K562 (cell line): ENCODE data around the gene OTOGL. TPM values are rescaled to one million over a fixed set of nuclear protein-coding genes. Genes with fewer than 3 reads are reported as not detected.

Source experiments
- ATAC-seq: fragments of 200-7000 bp; cut with Tn5 transposase; 3 replicates; pipeline ENCODE4 v1.9.1; 2020; ENCODE audit warnings: moderate library complexity
- BruUV-seq: library from RNA; stranded (reverse); fragments of 400-500 nt; replicated peaks from 2 replicates; lab custom pipeline; 2021; lab: Mats Ljungman, UMichigan
- CTCF ChIA-PET: fragments of 300-600 bp; formaldehyde crosslinking; extraction: SDS; loops from one replicate; lab custom pipeline; 2021; ENCODE audit warnings: low intra/inter-chr PET ratio; lab: Yijun Ruan, JAX
- POLR2A ChIA-PET: fragments of 300-600, 350-650 bp; sonication (Branson Sonifier 250); formaldehyde crosslinking; extraction: SDS; loops from one replicate; lab custom pipeline; 2021; ENCODE audit warnings: antibody characterized with exemption, inconsistent platforms; lab: Yijun Ruan, JAX
- DNase-seq, 4 experiments: peaks; one replicate each; pipeline versions ENCODE4 v3.0.0 to v3.0.0-alpha.2; 2011 to 2018; ENCODE audit warnings: low spot score in 3 of 4, mixed read lengths in 3 of 4; ENCODE audit errors: extremely low read depth in 1 of 4
- FAIRE-seq: peaks from 2 replicates; lab custom pipeline; 2011; peaks lifted over from hg19 to GRCh38; lab: Jason Lieb, UNC
- H2AFZ ChIP-seq: 2 replicates; pipeline ENCODE4 v1.6.0; 2011; ENCODE audit warnings: low read depth, low read length, control low read depth, inconsistent platforms
- H3K27ac ChIP-seq: fragments of 200-600 bp; 3 replicates; pipeline ENCODE4 v1.8.0; 2011; ENCODE audit warnings: low read depth, mild to moderate bottlenecking, control low read depth, inconsistent platforms, low read length, moderate library complexity, mixed read lengths; ENCODE audit errors: extremely low read depth
- H3K27me3 ChIP-seq, 2 experiments: fragments of 300-600 bp in 1 of 2; 2 replicates in 1 of 2; 3 replicates in 1 of 2; pipeline versions ENCODE4 v1.6.0 to v1.8.0; 2011; ENCODE audit warnings: inconsistent platforms in 2 of 2, low read length in 2 of 2, mild to moderate bottlenecking in 1 of 2, mixed read lengths in 1 of 2, moderate library complexity in 1 of 2; ENCODE audit not compliant: control insufficient read depth in 2 of 2, insufficient read depth in 2 of 2
- H3K36me3 ChIP-seq: fragments of 300-600 bp; 3 replicates; pipeline ENCODE4 v1.8.0; 2011; ENCODE audit warnings: mild to moderate bottlenecking, low read length, inconsistent platforms; ENCODE audit not compliant: control insufficient read depth, insufficient read depth
- H3K4me1 ChIP-seq, 2 experiments: fragments of 200-600 bp in 1 of 2; replicated peaks in 1 of 2; 2 replicates in 1 of 2; 3 replicates in 1 of 2; pipeline versions ENCODE4 v1.5.1 to v1.8.0; 2011; ENCODE audit warnings: inconsistent platforms in 2 of 2, low read length in 2 of 2, mild to moderate bottlenecking in 1 of 2, mixed read lengths in 1 of 2, moderate library complexity in 1 of 2; ENCODE audit not compliant: control insufficient read depth in 2 of 2, insufficient read depth in 2 of 2
- H3K4me2 ChIP-seq: 2 replicates; pipeline ENCODE4 v1.6.1; 2011; ENCODE audit warnings: low read length, control low read depth, inconsistent platforms, mixed read lengths; ENCODE audit not compliant: insufficient read depth
- H3K4me3 ChIP-seq: fragments of 200-600 bp; sonication (generic), shearing (Covaris generic); 2 replicates; pipeline ENCODE4 v1.5.1; 2016; ENCODE audit warnings: control low read depth, inconsistent platforms
- H3K79me2 ChIP-seq: fragments of 200-600 bp; 3 replicates; pipeline ENCODE4 v1.8.0; 2011; ENCODE audit warnings: low read length, inconsistent platforms; ENCODE audit not compliant: control insufficient read depth, insufficient read depth
- H3K9ac ChIP-seq, 2 experiments: 2 replicates each; pipeline versions ENCODE4 v1.6.0 to v1.6.1; 2011; ENCODE audit warnings: low read depth in 2 of 2, low read length in 2 of 2, control low read depth in 1 of 2, inconsistent platforms in 1 of 2, mild to moderate bottlenecking in 1 of 2, mixed read lengths in 1 of 2; ENCODE audit not compliant: insufficient read depth in 1 of 2
- H3K9me1 ChIP-seq: one replicate; pipeline ENCODE4 v1.6.0; 2011; ENCODE audit warnings: inconsistent platforms, mild to moderate bottlenecking, low read length, moderate library complexity; ENCODE audit not compliant: control insufficient read depth, insufficient read depth
- H3K9me3 ChIP-seq: replicated peaks from 2 replicates; pipeline ENCODE4 v1.5.1; 2011; ENCODE audit warnings: low read depth, low read length, inconsistent platforms; ENCODE audit not compliant: control insufficient read depth, insufficient read depth
- H4K20me1 ChIP-seq: replicated peaks from 2 replicates; pipeline ENCODE4 v1.6.1; 2011; ENCODE audit warnings: low read length, inconsistent platforms, mixed read lengths; ENCODE audit not compliant: control insufficient read depth, insufficient read depth
- ERF ChIP-seq: fragments of 450-650 bp; formaldehyde crosslinking; IDR thresholded peaks from 2 replicates; pipeline ENCODE4 v1.4.0; 2020; ENCODE audit warnings: mild to moderate bottlenecking, mixed read lengths
- HDAC8 ChIP-seq: fragments of 450-650 bp; IDR thresholded peaks from 2 replicates; pipeline ENCODE4 v1.6.1; 2016; ENCODE audit warnings: mild to moderate bottlenecking, missing genetic modification characterization, moderate library complexity, missing compliant biosample characterization
- MTA2 ChIP-seq: fragments of 450-650 bp; IDR thresholded peaks from 2 replicates; pipeline ENCODE4 v1.6.1; 2016; ENCODE audit warnings: low read depth
- NFATC3 ChIP-seq: fragments of 450-650 bp; IDR thresholded peaks from 2 replicates; pipeline ENCODE4 v1.6.1; 2017; ENCODE audit warnings: mild to moderate bottlenecking
- RAD21 ChIP-seq, 2 experiments: fragments of 250-450 bp in 1 of 2; fragments of 450-650 bp in 1 of 2; sonication (Bioruptor Pico) in 1 of 2; formaldehyde crosslinking in 1 of 2; IDR thresholded peaks in 1 of 2; conservative IDR thresholded peaks in 1 of 2; 2 replicates each; pipeline versions ENCODE4 v1.4.0 to v1.8.0; 2020 to 2022; ENCODE audit warnings: mild to moderate bottlenecking in 2 of 2, moderate library complexity in 1 of 2
- RBM25 ChIP-seq: fragments of 200-400 bp; formaldehyde crosslinking; IDR thresholded peaks from 2 replicates; pipeline ENCODE4 v1.6.1; 2018; ENCODE audit warnings: low read length, low read depth, moderate library complexity; ENCODE audit not compliant: severe bottlenecking
- SMAD3 ChIP-seq: fragments of 450-650 bp; formaldehyde crosslinking; conservative IDR thresholded peaks from 2 replicates; pipeline ENCODE4 v1.4.0; 2020; ENCODE audit warnings: mild to moderate bottlenecking
- SMARCE1 ChIP-seq: fragments of 450-650 bp; IDR thresholded peaks from 2 replicates; pipeline ENCODE4 v1.7.1; 2016; ENCODE audit warnings: mild to moderate bottlenecking
- TAF15 ChIP-seq: fragments of 200-400 bp; formaldehyde crosslinking; IDR thresholded peaks from 2 replicates; pipeline ENCODE4 v1.6.1; 2017; ENCODE audit warnings: mild to moderate bottlenecking, low read depth, low read length, moderate library complexity
- TSC22D4 ChIP-seq: fragments of 450-650 bp; IDR thresholded peaks from 2 replicates; pipeline ENCODE4 v1.6.1; 2016; ENCODE audit warnings: missing genetic modification characterization, missing biosample characterization, control low read depth
- ZNF165 ChIP-seq: fragments of 250-450 bp; sonication (Bioruptor Pico); IDR thresholded peaks from 2 replicates; pipeline ENCODE4 v1.4.0; 2020; ENCODE audit warnings: borderline replicate concordance
- ZNF24 ChIP-seq: fragments of 450-650 bp; IDR thresholded peaks from 2 replicates; pipeline ENCODE4 v1.6.1; 2016
- ZNF431 ChIP-seq: sonication (generic); formaldehyde crosslinking; IDR thresholded peaks from 2 replicates; pipeline ENCODE4 v1.8.0; 2022; ENCODE audit warnings: mild to moderate bottlenecking, missing genetic modification reagents
- WGBS: fragments of 100-300 bp; shearing (Covaris generic); methylation state at CpG from one replicate; pipeline ENCODE4 v1.1.6; 2016; ENCODE audit warnings: low coverage, mixed read lengths; ENCODE audit not compliant: insufficient coverage; ENCODE audit errors: missing lambda C conversion rate; 5-methylcytosine and 5-hydroxymethylcytosine counted together
- in situ Hi-C: fragments of 300-500 bp; cut with MboI; formaldehyde crosslinking; loops from 4 replicates; pipeline ENCODE4 v1.15.0; 2018; ENCODE audit warnings: inconsistent platforms, mixed read lengths
- intact Hi-C: fragments of 100-400 bp; cut with micrococcal nuclease; formaldehyde crosslinking; loops from 2 replicates; pipeline ENCODE4 v1.14.2; 2022
- polyA plus RNA-seq, 8 experiments: library from polyadenylated mRNA; depleted of rRNA in 4 of 8; stranded (reverse) in 5 of 8; unstranded in 3 of 8; fragments of >200 nt; fragmentation: Nextera tagmentation in 2 of 8; fragmentation: Illumina TruSeq in 1 of 8; extraction: Ambion mirVana in 2 of 8; extraction: Trizol in 1 of 8; gene quantifications; 2 replicates each; pipeline versions ENCODE4 v1.2.1 to v1.2.3, GENCODE V29; 2011 to 2014; ENCODE audit warnings: inconsistent platforms in 1 of 8, missing spikeins in 1 of 8
- total RNA-seq, 7 experiments: library from RNA; depleted of rRNA in 6 of 7; stranded (reverse); fragments of >200 nt in 6 of 7; fragmentation: Illumina TruSeq in 2 of 7; extraction: Trizol in 2 of 7; gene quantifications; 2 replicates each; pipeline versions ENCODE4 v1.2.1 to v1.2.3, GENCODE V29; 2011 to 2021; ENCODE audit warnings: low replicate concordance in 1 of 7
- TF ChIP-seq, protein P1 (sequence below): sonication (generic); formaldehyde crosslinking; IDR thresholded peaks from 2 replicates; pipeline ENCODE4 v1.8.0; 2022; ENCODE audit warnings: mild to moderate bottlenecking, missing genetic modification reagents, borderline replicate concordance
- TF ChIP-seq, protein P2 (sequence below): sonication (generic); formaldehyde crosslinking; IDR thresholded peaks from 2 replicates; pipeline ENCODE4 v1.8.0; 2022; ENCODE audit warnings: mild to moderate bottlenecking, low read depth, missing genetic modification reagents
- TF ChIP-seq, protein P3 (sequence below): IDR thresholded peaks from 2 replicates; pipeline ENCODE4 v1.6.1; 2016; ENCODE audit warnings: missing genetic modification characterization, missing compliant biosample characterization
- TF ChIP-seq, protein P4 (sequence below): fragments of 200-800 bp; sonication (Bioruptor generic); IDR thresholded peaks from 2 replicates; pipeline ENCODE4 v1.6.1; 2017; ENCODE audit warnings: missing genetic modification characterization, missing compliant biosample characterization
- TF ChIP-seq, protein P5 (sequence below): fragments of 250-450 bp; sonication (Bioruptor Pico); IDR thresholded peaks from 2 replicates; pipeline ENCODE4 v1.9.0; 2021; ENCODE audit warnings: mild to moderate bottlenecking

Gene OTOGL
- total and polyA plus RNA-seq, 9 of the 15 experiments (the other 6 are each of a cell fraction or from before 2014, with no cell fraction given), result 0.02 to 0.03 TPM; not detected in 7

DNA sequence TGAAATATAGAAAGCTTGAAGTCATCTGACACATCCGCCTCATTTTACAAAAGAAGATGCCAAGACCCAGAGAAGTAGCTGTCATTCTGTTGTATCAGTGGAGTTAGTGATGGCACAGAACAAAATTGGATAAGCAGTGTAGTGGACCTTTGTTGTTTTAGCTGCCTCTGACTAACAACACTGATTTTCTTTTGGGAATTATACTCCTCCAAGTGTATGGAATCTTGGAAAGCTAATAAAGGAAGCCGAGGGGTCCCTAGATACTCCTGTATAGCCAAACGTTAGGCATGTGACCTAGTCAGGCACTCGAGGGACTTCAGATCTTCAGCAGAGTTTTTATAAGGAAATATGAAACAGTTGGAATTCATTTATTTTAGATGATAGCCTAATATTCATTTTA is 94.5 kb downstream of the OTOGL start:
- H3K9me1 ChIP-seq, result no peaks in the 10 kb centered on the region
- H3K27me3 ChIP-seq, result no peaks in the 10 kb centered on the region
- no peak overlapping the region for H3K9ac ChIP-seq
- no peaks in the 10 kb centered on the region for H4K20me1 ChIP-seq
- H3K36me3 ChIP-seq, result no peaks in the 10 kb centered on the region
- no peak overlapping the region for H3K27ac ChIP-seq
- CTCF ChIA-PET, result no interaction called here
- in situ Hi-C loops, result no loop called here
- ATAC-seq, result no peak
- H2AFZ ChIP-seq, result no peak overlapping the region
- intact Hi-C loops, result no loop called here
- POLR2A ChIA-PET, result no interaction called here
- no peak overlapping the region for H3K4me3 ChIP-seq
- no peak overlapping the region for H3K4me2 ChIP-seq
- no peaks in the 10 kb centered on the region for H3K4me1 ChIP-seq
- 0% methylated on average over 4 of the region's 4 CpGs for WGBS
- no peaks in the 10 kb centered on the region for H3K79me2 ChIP-seq
- no TSS peak for BruUV-seq
- no peak for FAIRE-seq
- no peaks in the 10 kb centered on the region for H3K9me3 ChIP-seq
- no peak for DNase-seq
- TF ChIP-seq SMAD3 (CRISPR knock-in tag) (no peak), TAF15 (no peak), RBM25 (no peak), SMARCE1 (no peak), MTA2 (no peak), NFATC3 (no peak), RAD21 (CRISPR knock-in tag; conservative IDR thresholded peaks at IDR 0.05 in 1 of 2, IDR thresholded peaks at IDR 0.05 in 1 of 2) (no peak), ZNF24 (no peak), ZNF431 (CRISPR knock-in tag) (no peak), HDAC8 (tag) (no peak), TSC22D4 (tag) (no peak), ERF (CRISPR knock-in tag) (no peak), ZNF165 (CRISPR knock-in tag) (no peak)
- TF ChIP-seq, protein P1, sequence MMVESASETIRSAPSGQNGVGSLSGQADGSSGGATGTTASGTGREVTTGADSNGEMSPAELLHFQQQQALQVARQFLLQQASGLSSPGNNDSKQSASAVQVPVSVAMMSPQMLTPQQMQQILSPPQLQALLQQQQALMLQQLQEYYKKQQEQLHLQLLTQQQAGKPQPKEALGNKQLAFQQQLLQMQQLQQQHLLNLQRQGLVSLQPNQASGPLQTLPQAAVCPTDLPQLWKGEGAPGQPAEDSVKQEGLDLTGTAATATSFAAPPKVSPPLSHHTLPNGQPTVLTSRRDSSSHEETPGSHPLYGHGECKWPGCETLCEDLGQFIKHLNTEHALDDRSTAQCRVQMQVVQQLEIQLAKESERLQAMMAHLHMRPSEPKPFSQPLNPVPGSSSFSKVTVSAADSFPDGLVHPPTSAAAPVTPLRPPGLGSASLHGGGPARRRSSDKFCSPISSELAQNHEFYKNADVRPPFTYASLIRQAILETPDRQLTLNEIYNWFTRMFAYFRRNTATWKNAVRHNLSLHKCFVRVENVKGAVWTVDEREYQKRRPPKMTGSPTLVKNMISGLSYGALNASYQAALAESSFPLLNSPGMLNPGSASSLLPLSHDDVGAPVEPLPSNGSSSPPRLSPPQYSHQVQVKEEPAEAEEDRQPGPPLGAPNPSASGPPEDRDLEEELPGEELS (CRISPR knock-in tag), result no peak
- TF ChIP-seq, protein P2, sequence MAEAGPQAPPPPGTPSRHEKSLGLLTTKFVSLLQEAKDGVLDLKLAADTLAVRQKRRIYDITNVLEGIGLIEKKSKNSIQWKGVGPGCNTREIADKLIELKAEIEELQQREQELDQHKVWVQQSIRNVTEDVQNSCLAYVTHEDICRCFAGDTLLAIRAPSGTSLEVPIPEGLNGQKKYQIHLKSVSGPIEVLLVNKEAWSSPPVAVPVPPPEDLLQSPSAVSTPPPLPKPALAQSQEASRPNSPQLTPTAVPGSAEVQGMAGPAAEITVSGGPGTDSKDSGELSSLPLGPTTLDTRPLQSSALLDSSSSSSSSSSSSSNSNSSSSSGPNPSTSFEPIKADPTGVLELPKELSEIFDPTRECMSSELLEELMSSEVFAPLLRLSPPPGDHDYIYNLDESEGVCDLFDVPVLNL, result no peak
- TF ChIP-seq, protein P3, sequence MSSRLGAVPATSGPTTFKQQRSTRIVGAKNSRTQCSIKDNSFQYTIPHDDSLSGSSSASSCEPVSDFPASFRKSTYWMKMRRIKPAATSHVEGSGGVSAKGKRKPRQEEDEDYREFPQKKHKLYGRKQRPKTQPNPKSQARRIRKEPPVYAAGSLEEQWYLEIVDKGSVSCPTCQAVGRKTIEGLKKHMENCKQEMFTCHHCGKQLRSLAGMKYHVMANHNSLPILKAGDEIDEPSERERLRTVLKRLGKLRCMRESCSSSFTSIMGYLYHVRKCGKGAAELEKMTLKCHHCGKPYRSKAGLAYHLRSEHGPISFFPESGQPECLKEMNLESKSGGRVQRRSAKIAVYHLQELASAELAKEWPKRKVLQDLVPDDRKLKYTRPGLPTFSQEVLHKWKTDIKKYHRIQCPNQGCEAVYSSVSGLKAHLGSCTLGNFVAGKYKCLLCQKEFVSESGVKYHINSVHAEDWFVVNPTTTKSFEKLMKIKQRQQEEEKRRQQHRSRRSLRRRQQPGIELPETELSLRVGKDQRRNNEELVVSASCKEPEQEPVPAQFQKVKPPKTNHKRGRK (tag), result no peak
- TF ChIP-seq, protein P4, sequence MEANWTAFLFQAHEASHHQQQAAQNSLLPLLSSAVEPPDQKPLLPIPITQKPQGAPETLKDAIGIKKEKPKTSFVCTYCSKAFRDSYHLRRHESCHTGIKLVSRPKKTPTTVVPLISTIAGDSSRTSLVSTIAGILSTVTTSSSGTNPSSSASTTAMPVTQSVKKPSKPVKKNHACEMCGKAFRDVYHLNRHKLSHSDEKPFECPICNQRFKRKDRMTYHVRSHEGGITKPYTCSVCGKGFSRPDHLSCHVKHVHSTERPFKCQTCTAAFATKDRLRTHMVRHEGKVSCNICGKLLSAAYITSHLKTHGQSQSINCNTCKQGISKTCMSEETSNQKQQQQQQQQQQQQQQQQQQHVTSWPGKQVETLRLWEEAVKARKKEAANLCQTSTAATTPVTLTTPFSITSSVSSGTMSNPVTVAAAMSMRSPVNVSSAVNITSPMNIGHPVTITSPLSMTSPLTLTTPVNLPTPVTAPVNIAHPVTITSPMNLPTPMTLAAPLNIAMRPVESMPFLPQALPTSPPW (CRISPR knock-in tag), result no peak
- TF ChIP-seq, protein P5, sequence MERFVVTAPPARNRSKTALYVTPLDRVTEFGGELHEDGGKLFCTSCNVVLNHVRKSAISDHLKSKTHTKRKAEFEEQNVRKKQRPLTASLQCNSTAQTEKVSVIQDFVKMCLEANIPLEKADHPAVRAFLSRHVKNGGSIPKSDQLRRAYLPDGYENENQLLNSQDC, result no peak
